ENCODE measurements around the gene IL23R.

The IL23R gene

DNA sequence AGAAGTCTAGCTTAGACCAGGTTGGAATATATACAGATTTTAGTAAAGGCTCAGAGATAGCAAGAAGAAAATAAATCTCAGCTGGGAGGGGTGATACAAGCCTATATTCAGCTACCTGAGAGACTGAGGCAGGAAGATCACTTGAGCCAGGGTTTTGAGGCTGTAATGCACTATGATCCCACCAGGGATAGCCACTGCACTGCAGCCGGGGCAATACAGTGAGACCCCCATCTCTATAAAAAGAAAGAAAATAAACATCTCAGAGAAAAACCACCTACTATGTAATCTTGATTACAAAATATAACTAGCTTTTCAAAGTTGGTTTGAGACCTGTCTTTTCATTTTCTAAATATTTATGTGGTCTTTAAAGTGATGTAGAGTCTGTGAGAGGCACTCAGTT is 47.7 kb downstream of the IL23R start:
- no peak for TF ChIP-seq CTCF (IDR thresholded peaks at IDR 0.05)

- TF ChIP-seq CTCF (IDR thresholded peaks at IDR 0.05), result peak; percentile 67
Observed at GRCh38 chr1:67214420-67215174, 48.3 kb downstream of the IL23R start.

- no peak for TF ChIP-seq CTCF (IDR thresholded peaks at IDR 0.05)
Observed at GRCh38 chr1:67216401-67216800, 50.1 kb downstream of the IL23R start.

DNA sequence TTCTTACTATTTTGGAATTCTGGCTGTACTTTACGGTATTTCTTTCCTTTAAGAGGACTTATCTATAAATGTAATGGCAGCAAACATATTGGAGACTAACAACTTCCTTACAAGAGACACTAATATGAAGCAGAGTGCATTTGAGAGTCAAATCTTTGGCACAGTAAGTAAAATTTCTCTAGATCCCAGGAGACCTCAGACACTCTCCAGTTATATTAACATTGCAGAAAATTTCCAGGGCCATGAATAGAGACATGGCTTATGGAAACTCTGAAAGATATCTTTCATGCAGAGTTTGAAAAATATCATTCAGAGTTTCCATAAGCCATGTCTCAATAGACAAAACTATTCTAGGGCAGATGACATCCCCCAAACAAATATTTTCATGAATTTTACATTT is 51.2 kb downstream of the IL23R start:
- no peak for TF ChIP-seq CTCF (IDR thresholded peaks at IDR 0.05)

GRCh38 chr1:67217938-67218337 is 51.7 kb downstream of the IL23R start:
- TF ChIP-seq CTCF (IDR thresholded peaks at IDR 0.05), result no peak

- TF ChIP-seq CTCF (IDR thresholded peaks at IDR 0.05), result no peak
Observed at GRCh38 chr1:67224856-67225255, 58.6 kb downstream of the IL23R start.

GRCh38 chr1:67226688-67227087 is 60.4 kb downstream of the IL23R start:
- no peak for TF ChIP-seq CTCF (IDR thresholded peaks at IDR 0.05)

GRCh38 chr1:67227196-67227595 is 60.9 kb downstream of the IL23R start:
- TF ChIP-seq CTCF (IDR thresholded peaks at IDR 0.05), result no peak

Data from LNCAP (cell line).